Superior temporal gyrus (tissue), 1 donor: Measurements from ENCODE around the gene SPINK6.
A peak's percentile ranks its signal among the peaks of the same experiment; 100 is the strongest.

Experiments used
- DNase-seq: peaks from one replicate; pipeline ENCODE4 v3.0.0-alpha.2; 2016; ENCODE audit errors: extremely low spot score

The SPINK6 gene

GRCh38 chr5:148202531-148203203 is at the start of gene SPINK6:
SPINK6 (plus strand) TSS chr5:148203042; CDS start chr5:148203097, 55 bp downstream.
- DNase-seq: no peak

GRCh38 chr5:148156609-148157008 is 46.2 kb upstream of the SPINK6 start:
- DNase-seq: no peak

GRCh38 chr5:148162038-148162437 is 40.8 kb upstream of the SPINK6 start:
- DNase-seq: no peak

- no peak for DNase-seq
Measured at GRCh38 chr5:148163345-148163744, 39.5 kb upstream of the SPINK6 start.

- no peak for DNase-seq
Measured at GRCh38 chr5:148166550-148167283, 36.1 kb upstream of the SPINK6 start.

- no peak for DNase-seq
Measured at GRCh38 chr5:148168246-148168645, 34.6 kb upstream of the SPINK6 start, which contains the start of gene SPINK14. SPINK14 (plus strand) TSS chr5:148168546; CDS start chr5:148169733, 1,187 bp downstream.

GRCh38 chr5:148172377-148172776 is 30.5 kb upstream of the SPINK6 start:
- no peak for DNase-seq

- DNase-seq: no peak
Measured at GRCh38 chr5:148176480-148176879, 26.4 kb upstream of the SPINK6 start.

- DNase-seq: no peak
Measured at GRCh38 chr5:148177207-148177606, 25.6 kb upstream of the SPINK6 start.

GRCh38 chr5:148179234-148179824 is 23.5 kb upstream of the SPINK6 start:
- DNase-seq: peak; percentile 81

GRCh38 chr5:148186248-148187003 is 16.4 kb upstream of the SPINK6 start:
- DNase-seq: no peak

- no peak for DNase-seq
Measured at GRCh38 chr5:148191010-148191409, 11.8 kb upstream of the SPINK6 start.

GRCh38 chr5:148193202-148193601 is 9.6 kb upstream of the SPINK6 start:
- no peak for DNase-seq

- no peak for DNase-seq
Measured at GRCh38 chr5:148201151-148201550, 1.7 kb upstream of the SPINK6 start.

GRCh38 chr5:148205044-148205806 is 2.4 kb downstream of the SPINK6 start:
- no peak for DNase-seq

GRCh38 chr5:148205865-148206264 is 3.0 kb downstream of the SPINK6 start:
- no peak for DNase-seq

GRCh38 chr5:148206620-148207019 is 3.8 kb downstream of the SPINK6 start:
- no peak for DNase-seq

GRCh38 chr5:148208226-148208625 is 5.4 kb downstream of the SPINK6 start:
- no peak for DNase-seq

- no peak for DNase-seq
Measured at GRCh38 chr5:148209151-148209770, 6.4 kb downstream of the SPINK6 start.

- DNase-seq: no peak
Measured at GRCh38 chr5:148214665-148215185, 11.9 kb downstream of the SPINK6 start.

GRCh38 chr5:148221508-148221907 is 18.7 kb downstream of the SPINK6 start:
- DNase-seq: no peak
